GM18858 (cell line): ENCODE results near the gene DUSP28.
A peak's percentile ranks its signal among the peaks of the same experiment; 100 is the strongest.
"Not testable (repeated sequence)": the region's sequence is repeated elsewhere in the genome, so short reads cannot be mapped to it uniquely, and the experiment has no call there.

Experiments
- ATAC-seq: cut with Tn5 transposase; IDR thresholded peaks from one replicate; pipeline ENCODE4 v1.9.1; 2021; ENCODE audit not compliant: unreplicated experiment

The DUSP28 gene

DNA sequence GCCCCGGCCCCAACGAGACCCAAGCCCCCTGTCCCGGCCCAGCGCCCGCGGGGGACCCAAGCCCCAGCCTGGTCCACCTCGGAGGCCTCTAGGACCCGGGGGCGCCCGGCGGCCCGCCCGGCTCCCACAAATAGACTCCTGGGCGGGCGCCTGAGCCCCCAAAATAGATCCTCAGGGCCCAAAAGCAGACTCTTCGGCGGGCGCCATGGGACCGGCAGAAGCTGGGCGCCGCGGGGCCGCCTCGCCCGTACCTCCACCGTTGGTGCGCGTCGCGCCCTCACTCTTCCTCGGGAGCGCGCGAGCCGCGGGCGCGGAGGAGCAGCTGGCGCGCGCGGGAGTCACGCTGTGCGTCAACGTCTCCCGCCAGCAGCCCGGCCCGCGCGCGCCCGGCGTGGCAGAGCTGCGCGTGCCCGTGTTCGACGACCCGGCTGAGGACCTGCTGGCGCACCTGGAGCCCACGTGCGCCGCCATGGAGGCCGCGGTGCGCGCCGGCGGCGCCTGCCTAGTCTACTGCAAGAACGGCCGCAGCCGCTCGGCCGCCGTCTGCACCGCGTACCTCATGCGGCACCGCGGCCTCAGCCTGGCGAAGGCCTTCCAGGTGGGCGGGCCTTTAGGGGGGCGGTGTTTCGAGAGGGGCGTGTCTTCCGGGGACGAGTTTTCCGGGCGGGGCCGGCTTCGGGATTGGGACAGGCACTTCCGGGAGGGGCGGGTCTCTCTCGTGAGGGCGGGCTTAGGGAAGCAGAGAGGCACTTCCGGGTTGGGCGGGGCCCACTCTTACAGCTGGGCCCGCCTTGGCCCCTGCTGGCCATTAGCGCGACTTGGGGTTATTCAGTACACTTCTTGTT lies 545 bp downstream of the DUSP28 start:
- peak; percentile 37 for ATAC-seq

- ATAC-seq = peak; percentile 5
Observed at GRCh38 chr2:240561325-240561971, 1.3 kb downstream of the DUSP28 start.

GRCh38 chr2:240563231-240563630 lies 3.1 kb downstream of the DUSP28 start:
- ATAC-seq = not testable (repeated sequence)

DNA sequence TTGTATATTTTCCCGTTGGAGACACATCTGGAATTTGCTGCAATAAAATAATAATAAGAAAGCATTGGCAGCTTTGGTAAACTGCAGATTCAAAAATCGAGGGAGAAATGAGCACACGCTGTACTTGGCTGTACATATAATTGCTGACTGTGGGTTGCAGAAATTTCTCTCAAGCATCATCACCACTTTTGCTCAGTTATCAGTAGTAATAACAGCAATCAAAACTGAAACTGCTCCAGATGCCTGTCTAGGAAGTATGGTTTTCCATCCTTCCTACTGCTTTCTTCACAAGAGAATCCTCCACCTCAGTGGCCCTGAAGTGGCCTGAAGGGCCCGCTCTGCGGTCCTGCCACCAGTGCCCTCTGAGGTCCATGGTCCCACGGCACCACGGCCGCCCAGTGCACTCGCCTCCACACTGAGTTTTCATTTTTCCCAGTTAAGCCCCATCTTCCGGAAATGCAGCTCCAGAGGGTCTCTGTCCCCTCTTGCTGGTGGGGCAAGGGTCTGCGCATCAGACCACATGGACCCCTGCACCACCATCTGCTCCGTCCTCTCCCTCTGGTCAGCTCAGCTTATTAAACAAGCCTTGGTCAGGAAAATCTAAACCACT lies 3.9 kb downstream of the DUSP28 start:
- ATAC-seq = no peak

- no peak for ATAC-seq
Observed at GRCh38 chr2:240564561-240565332, 4.6 kb downstream of the DUSP28 start.

DNA sequence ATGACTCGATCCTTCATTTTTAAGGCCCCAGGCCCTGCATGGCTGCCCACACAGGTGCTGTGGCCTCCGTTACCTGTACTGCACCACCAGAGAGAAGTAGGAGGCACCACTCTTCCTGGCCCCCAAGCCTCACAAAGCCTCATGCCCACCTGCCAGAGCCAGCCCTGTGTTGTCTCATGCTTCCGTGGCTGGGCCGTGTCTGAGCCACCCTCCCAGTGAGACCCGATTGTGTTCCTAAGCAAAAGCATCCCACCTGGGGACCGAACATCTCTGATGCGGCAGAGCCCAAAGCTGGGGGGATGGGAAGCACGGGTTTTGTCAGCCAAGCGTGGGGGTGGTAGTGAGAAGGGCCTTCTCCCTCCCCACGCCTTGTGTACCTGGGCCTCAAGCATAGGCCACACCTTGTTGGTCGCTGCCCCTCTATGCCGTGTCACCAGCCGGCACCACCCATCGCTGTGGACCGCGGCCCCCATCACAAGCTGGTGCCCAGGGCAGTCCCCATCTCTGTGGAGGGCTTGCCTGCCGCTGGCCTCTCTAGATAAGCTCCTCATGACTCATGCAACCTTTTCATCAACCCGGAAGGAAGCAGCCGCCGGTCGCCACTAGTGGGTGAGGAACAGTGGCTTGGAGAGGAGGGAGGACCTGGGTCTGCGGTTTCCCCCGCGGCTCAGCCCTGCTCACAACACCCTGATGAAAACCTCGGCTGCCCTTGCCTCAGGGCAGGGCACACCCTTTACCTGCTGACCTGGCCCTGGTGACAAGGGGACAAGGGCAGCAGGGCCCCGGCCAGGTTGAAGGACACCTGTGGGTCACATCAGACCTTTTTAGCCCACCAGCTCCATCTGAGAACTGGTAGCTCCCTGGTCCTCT lies 5.4 kb downstream of the DUSP28 start:
- peak; percentile 25 for ATAC-seq

DNA sequence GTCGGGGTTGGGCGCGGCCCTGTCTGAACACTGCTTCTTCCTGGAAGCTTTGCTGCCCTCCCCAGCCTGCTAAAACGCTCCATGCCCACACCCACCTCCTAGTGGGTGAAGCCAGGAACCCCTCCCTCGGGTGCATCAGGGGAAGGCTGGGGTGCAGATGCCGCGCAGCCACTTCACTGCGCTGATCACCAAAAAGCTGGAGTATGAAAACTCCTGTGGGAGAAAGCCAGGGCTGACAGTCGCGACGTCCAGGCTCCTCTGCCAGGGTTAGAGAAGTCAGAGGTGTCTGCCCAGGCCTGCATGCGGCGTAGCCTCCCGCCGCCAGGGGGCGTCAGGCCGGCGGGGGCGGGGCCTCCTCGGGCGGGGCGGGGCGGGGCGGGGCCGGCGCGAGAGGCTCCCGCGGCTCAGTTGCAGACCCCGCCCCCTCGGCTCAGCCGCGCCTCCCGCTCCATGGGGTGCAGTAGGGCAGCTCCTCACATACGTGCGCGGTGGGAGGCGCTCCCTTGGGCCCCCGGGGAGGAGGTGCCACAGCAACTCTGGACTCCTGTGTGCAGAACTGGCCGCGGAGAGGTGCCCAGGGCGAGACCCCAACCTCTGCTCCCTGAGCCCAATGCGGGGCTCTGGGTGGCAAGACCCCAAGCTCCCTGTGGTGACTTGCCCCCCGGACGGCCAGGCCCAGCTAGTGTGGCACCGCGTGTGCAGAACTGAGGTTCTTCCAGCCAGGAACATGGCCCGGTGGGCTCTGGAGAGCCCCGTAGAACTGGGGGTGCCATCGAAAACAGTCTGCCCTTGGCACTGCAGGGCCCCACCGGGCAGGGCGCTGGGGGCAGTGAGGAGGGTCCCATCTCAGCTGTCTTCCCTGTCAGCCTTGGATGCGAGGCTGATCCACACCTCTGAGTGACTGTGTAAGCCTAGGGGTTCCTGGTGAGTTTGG lies 6.3 kb downstream of the DUSP28 start:
- peak; percentile 26 for ATAC-seq

- ATAC-seq = no peak
Observed at GRCh38 chr2:240567137-240567871, 7.1 kb downstream of the DUSP28 start.

DNA sequence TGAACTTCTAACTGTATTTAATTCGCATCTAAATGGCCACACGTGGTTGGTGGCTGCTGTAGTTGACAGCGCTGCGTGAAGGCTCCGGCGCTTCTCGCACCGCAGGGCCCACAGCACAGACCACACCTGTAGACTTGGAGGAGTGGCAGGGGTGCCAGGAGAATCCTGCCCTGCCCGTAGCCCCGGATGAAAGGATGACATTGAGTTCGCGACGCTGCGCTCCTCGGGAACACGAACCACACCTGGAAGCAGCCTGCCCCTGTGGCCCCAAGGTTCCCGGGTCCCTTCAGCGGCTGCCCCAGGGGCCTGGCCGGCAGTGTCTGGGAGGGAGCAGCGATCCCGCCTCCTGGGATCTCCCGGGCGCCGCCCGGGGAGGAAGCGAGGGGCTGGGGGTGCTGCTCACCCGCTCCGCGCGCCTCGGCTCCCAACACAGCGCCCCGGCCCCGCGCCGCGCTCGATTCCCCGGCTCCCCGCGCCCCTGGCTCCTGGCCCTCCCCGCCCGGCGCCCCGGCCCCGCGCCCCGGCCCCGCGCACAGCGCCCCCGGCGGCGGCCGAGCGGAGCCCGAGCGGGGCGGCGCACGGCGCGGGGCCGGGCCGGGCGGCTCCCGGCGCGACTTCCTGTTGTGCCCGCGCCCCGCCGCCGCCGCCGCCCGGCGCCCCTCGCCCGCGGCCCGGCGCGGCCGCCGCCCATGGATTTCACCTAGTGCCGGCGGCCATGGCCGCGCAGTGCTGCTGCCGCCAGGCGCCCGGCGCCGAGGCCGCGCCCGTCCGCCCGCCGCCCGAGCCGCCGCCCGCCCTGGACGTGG lies 7.9 kb downstream of the DUSP28 start, which contains the start of gene RNPEPL1:
Gene RNPEPL1 (plus strand): TSS at position 613 of the 806 bp plus-strand sequence. CDS start 103 bp downstream, at position 716.
- ATAC-seq = peak; percentile 19

DNA sequence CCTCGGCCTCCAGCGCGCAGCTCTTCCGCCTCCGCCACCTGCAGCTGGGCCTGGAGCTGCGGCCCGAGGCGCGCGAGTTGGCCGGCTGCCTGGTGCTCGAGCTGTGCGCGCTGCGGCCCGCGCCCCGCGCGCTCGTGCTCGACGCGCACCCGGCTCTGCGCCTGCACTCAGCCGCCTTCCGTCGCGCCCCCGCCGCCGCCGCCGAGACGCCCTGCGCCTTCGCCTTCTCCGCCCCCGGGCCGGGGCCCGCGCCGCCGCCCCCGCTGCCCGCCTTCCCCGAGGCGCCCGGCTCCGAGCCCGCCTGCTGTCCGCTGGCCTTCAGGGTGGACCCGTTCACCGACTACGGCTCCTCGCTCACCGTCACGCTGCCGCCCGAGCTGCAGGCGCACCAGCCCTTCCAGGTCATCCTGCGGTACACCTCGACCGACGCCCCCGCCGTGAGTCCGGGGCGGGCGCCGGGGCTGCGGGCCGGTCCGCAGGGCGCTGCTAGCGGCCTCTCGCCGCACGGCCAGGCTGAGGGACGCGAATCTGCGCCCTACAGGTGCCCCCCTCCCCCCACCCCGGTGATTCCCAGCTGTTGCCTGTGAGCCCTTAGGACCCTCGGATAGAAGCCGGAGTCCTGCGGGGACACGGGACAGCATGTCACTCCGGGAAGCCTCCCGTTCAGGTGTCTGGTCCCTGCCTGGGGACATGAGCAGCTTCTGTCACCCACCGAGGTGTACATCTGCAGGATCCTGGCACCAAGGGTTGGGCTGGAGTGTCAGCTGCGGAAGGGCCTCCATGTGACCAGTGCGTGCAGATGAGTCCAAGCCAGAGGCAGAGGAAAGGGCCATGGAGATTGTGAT lies 8.7 kb downstream of the DUSP28 start:
- no peak for ATAC-seq

- ATAC-seq = no peak
Observed at GRCh38 chr2:240569523-240569997, 9.4 kb downstream of the DUSP28 start.

DNA sequence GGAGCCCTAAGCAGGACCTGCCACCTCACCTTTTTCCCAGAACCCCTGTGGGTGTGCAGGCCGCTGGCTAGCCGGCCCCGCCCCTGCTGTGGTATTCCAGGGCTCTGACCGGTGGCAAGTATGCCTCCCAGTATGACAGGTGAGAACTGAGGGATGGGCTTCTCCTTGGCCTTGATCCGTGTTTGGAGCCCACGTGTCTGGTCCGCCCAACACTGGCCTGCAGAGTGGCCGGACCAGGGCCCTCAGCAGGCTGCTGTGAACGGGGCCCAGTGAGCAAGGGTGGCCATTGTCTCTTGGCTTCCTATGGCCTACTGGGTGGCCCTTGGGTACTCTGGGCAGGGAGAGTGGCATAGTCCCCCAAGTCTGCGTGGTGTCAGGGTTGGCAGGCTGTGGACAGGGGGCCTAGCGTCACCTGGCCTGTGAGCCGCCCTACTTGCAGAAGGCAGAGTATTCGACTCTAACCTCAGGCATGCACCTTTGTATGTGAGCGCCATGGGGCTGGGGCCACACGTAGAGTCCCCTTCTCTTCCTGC lies 9.9 kb downstream of the DUSP28 start:
- ATAC-seq = no peak

DNA sequence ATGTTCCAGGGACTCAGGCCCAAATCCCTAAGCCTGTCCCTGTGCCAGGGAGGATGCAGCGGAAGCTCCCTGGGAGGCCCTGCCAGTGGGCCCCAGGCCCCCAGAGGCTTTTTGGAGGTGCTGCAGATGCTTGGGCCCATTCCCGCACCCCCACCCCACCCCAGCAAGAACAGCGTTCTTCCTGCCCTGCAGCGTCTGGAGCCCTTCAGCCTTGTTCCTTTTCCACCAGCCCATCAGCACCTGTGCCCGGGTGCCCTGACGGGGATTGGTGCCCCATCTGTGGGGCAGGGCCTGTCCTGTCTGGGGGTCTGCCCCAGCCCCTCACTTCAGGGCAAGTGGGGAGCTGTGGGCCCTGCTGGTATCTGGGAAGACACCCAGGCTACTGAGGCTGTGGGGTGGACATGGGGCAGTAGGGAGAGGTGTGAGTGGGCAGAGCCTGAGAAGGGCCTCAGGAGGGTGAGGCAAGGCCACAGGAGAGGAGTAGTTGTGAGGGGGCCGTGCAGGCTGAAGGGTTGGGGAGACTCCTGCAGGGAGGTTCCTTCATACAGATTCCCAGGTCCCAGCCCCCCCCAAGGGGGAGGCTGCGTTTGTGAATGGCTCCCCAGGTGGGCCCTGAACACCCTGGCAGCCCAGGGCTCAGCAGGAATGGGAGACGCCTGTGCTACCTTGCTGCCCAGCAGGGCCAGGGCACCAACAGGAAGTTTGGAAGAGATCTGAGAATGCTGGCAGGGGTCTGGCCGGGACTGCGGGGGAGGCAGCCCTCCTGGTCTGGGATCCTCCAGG lies 10.6 kb downstream of the DUSP28 start:
- ATAC-seq = no peak

DNA sequence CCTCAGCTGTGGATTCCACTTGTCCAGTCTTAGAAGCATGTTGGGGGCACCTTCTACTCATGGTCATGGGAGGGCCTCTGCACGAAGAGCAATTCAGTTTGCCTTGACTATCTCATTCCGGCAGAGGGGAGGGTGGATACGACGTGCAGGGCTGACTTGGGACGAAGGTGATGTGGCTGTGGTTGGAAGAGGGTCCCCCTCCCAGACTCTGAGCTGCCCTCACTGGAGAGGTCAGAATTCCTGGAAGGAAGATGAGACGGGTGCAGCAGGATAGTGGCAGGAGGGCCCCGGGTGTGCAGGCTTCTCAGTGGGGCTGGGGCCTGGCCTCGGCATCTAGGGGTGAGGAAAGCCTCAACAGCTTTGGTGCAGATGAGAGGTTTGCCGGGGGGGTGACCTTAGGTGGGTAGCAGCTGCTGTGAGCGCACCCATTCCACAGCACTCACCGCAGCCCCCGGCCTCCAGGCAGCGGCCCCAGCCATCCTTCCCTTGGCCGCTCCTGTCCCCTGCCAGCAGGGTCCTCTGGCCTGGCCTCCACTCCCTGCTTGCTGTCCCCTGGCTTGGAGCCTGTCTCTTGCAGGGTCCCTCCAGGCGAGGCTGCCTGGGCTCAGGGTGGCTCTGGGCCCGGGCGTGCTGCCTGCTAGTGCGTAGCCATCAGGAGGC lies 11.3 kb downstream of the DUSP28 start:
- ATAC-seq = no peak
